Breast epithelium (tissue), 4 donors: Measurements from ENCODE around the gene SIL1. TPM values are rescaled to one million over a fixed set of nuclear protein-coding genes. Genes with fewer than 3 reads are reported as not detected.
A peak's percentile ranks its signal among the peaks of the same experiment; 100 is the strongest.

Experiments used
- DNase-seq, 2 donors: peaks; one replicate each; pipeline ENCODE4 v3.0.0-alpha.2; 2019; ENCODE audit warnings: low spot score in 2 of 2
- H3K27ac ChIP-seq, 2 donors: fragments of 200-600 bp; sonication (generic) in 1 of 2; one replicate each; pipeline ENCODE4 v1.5.1; 2016 to 2019; ENCODE audit warnings: mild to moderate bottlenecking in 1 of 2
- H3K27me3 ChIP-seq, 2 donors: fragments of 200-600 bp; sonication (generic) in 1 of 2; one replicate each; pipeline versions ENCODE4 v1.5.1 to v1.6.0; 2017 to 2019; ENCODE audit warnings: control low read depth in 1 of 2, mild to moderate bottlenecking in 1 of 2
- H3K36me3 ChIP-seq: fragments of 200-600 bp; one replicate; pipeline ENCODE4 v1.5.1; 2019
- H3K4me1 ChIP-seq, 2 donors: fragments of 200-600 bp; sonication (generic); one replicate each; pipeline ENCODE4 v1.5.1; 2016 to 2019; ENCODE audit warnings: control low read depth in 1 of 2
- H3K4me3 ChIP-seq, 3 donors: fragments of 200-600 bp; sonication (generic); 1 replicate in 2 of 3; 2 replicates in 1 of 3; pipeline ENCODE4 v1.5.1; 2016 to 2019; ENCODE audit warnings: mild to moderate bottlenecking in 3 of 3, moderate library complexity in 2 of 3
- H3K9me3 ChIP-seq, 2 donors: fragments of 200-600 bp; sonication (generic) in 1 of 2; one replicate each; pipeline ENCODE4 v1.5.1; 2016 to 2019; ENCODE audit warnings: control low read depth in 1 of 2
- POLR2A ChIP-seq: fragments of 450-650 bp; IDR thresholded peaks from one replicate; pipeline ENCODE4 v1.6.1; 2016; ENCODE audit warnings: antibody characterized with exemption, mild to moderate bottlenecking, moderate library complexity
- POLR2AphosphoS5 ChIP-seq, 3 donors: sonication (generic); formaldehyde crosslinking; IDR thresholded peaks; one replicate each; pipeline ENCODE4 v1.6.1; 2017; ENCODE audit warnings: antibody characterized with exemption in 3 of 3
- intact Hi-C: fragments of 100-400 bp; cut with DNase I; formaldehyde crosslinking; loops from one replicate; pipeline ENCODE4 v1.15.1; 2023; ENCODE audit warnings: low total_unique reads
- total RNA-seq, 3 donors: library from RNA; depleted of rRNA; stranded (reverse); fragments of >200 nt; gene quantifications; one replicate each; pipeline ENCODE4 v1.1.0, GENCODE V29; 2016
- TF ChIP-seq, protein P1 (sequence below), 3 donors: fragments of 450-650 bp; IDR thresholded peaks; one replicate each; pipeline ENCODE4 v1.5.1; 2016 to 2017; ENCODE audit warnings: antibody characterized with exemption in 3 of 3, mild to moderate bottlenecking in 3 of 3, moderate library complexity in 3 of 3

The SIL1 gene
- total RNA-seq, 3 donors from 2014 or later = 29.9 to 63.9 (median 48.2) TPM

- no peak for TF ChIP-seq POLR2AphosphoS5 (IDR thresholded peaks at IDR 0.05)
- TF ChIP-seq, protein P1, sequence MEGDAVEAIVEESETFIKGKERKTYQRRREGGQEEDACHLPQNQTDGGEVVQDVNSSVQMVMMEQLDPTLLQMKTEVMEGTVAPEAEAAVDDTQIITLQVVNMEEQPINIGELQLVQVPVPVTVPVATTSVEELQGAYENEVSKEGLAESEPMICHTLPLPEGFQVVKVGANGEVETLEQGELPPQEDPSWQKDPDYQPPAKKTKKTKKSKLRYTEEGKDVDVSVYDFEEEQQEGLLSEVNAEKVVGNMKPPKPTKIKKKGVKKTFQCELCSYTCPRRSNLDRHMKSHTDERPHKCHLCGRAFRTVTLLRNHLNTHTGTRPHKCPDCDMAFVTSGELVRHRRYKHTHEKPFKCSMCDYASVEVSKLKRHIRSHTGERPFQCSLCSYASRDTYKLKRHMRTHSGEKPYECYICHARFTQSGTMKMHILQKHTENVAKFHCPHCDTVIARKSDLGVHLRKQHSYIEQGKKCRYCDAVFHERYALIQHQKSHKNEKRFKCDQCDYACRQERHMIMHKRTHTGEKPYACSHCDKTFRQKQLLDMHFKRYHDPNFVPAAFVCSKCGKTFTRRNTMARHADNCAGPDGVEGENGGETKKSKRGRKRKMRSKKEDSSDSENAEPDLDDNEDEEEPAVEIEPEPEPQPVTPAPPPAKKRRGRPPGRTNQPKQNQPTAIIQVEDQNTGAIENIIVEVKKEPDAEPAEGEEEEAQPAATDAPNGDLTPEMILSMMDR (IDR thresholded peaks at IDR 0.05) = no peak
- TF ChIP-seq POLR2A = no peak
- no peak for DNase-seq
- intact Hi-C loops = no loop called here
- H3K4me3 ChIP-seq = no peak overlapping the region
- no peak overlapping the region for H3K27ac ChIP-seq
- no peaks in the 10 kb centered on the region for H3K4me1 ChIP-seq
- H3K27me3 ChIP-seq = no peaks in the 10 kb centered on the region
- H3K36me3 ChIP-seq = no peaks in the 10 kb centered on the region
- H3K9me3 ChIP-seq = no peaks in the 10 kb centered on the region
These were observed 217.7 kb downstream of the SIL1 start for GRCh38 chr5:138980441-138980840.

GRCh38 chr5:138979684-138980280 is 218.4 kb downstream of the SIL1 start:
- DNase-seq = no peak
- Histone ChIP-seq H3K9me3 (no peaks in the 10 kb centered on the region), H3K36me3 (no peaks in the 10 kb centered on the region), H3K4me3 (no peak overlapping the region), H3K27ac (no peak overlapping the region), H3K4me1 (no peaks in the 10 kb centered on the region), H3K27me3 (no peaks in the 10 kb centered on the region)
- TF ChIP-seq, protein P1 (IDR thresholded peaks at IDR 0.05) = no peak
- no peak for TF ChIP-seq POLR2AphosphoS5 (IDR thresholded peaks at IDR 0.05)
- no peak for TF ChIP-seq POLR2A
- intact Hi-C loops = no loop called here

DNA sequence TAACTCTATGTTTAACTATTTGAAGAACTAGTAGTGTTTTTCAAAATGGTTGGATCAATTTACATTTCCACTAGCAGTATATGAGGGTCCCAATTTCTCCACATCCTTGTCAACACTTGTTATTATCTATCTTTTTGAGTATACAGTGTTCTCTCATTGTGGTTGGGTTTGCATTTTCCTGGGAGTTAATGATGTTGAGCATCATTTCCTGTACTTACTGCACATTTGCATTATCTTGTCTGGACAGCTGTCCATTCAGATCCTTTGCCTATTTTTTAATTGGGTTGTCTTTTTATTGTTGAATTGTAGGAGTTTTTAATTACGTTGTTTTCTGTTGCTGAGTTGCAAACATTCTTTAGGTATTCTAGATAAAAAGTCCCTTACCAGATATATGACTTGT is 219.6 kb downstream of the SIL1 start:
- H3K4me1 ChIP-seq = no peaks in the 10 kb centered on the region

GRCh38 chr5:138978080-138978479 is 220.1 kb downstream of the SIL1 start:
- H3K4me3 ChIP-seq = no peak overlapping the region

More for the DNA sequence above, 219.6 kb downstream of the SIL1 start:
- H3K36me3 ChIP-seq = no peaks in the 10 kb centered on the region
- H3K27me3 ChIP-seq = no peaks in the 10 kb centered on the region
- no peak overlapping the region for H3K4me3 ChIP-seq
- no peak overlapping the region for H3K27ac ChIP-seq
- intact Hi-C loops = no loop called here
- no peak for DNase-seq
- no peaks in the 10 kb centered on the region for H3K9me3 ChIP-seq
- TF ChIP-seq, protein P1 (IDR thresholded peaks at IDR 0.05) = no peak
- TF ChIP-seq POLR2AphosphoS5 (IDR thresholded peaks at IDR 0.05) (no peak), POLR2A (no peak)

DNA sequence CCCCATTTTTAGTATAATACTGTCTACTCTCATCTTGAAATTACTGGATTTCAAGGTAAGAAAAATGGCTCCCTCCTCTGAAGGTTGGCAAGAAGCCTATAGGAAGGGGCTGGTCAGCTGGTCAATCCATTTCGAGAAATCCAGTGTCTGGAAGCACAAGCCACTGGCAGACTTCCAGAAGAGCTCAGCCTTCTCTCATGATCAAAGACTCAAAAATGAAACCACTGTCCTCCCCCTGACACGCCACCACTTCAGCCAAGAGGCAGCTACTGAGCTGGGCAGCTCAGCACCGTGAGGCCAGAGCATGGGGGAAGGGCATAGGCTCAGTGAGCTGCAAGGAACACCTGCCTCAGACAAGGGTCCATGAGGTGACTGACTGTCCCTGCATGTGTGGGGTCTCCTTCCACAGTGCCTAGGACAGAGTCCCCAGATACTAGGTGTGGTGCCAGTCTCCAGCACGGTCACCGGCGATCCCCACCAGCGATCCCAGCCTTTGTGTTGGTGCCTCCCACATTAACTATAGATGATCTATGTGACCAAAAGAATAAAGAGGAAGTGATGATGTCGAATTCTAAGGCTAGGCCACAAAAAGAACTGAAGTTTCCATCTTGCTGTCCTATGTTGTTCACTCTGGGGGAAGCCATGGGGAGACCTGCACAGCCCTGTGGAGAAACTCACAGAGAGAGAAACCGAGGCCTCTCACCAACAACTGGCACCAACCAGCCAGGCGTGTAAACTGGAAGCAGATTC is 222.9 kb downstream of the SIL1 start:
- intact Hi-C loops = no loop called here
- no peaks in the 10 kb centered on the region for H3K9me3 ChIP-seq
- no peaks in the 10 kb centered on the region for H3K27me3 ChIP-seq
- no peaks in the 10 kb centered on the region for H3K36me3 ChIP-seq
- DNase-seq = no peak
- TF ChIP-seq POLR2A (no peak), POLR2AphosphoS5 (IDR thresholded peaks at IDR 0.05) (peak in 1 of 3 donors; percentile 35)
- TF ChIP-seq, protein P1 (IDR thresholded peaks at IDR 0.05) = no peak
- no peaks in the 10 kb centered on the region for H3K4me1 ChIP-seq
- H3K27ac ChIP-seq = peak overlapping the region; percentile 52 to 76
- no peak overlapping the region for H3K4me3 ChIP-seq

More at GRCh38 chr5:138978080-138978479, 220.1 kb downstream of the SIL1 start:
- Histone ChIP-seq H3K4me1 (no peaks in the 10 kb centered on the region), H3K36me3 (no peaks in the 10 kb centered on the region), H3K27me3 (no peaks in the 10 kb centered on the region), H3K27ac (no peak overlapping the region), H3K9me3 (no peaks in the 10 kb centered on the region)
- intact Hi-C loops = no loop called here
- no peak for TF ChIP-seq POLR2A
- no peak for TF ChIP-seq POLR2AphosphoS5 (IDR thresholded peaks at IDR 0.05)
- TF ChIP-seq, protein P1 (IDR thresholded peaks at IDR 0.05) = no peak
- DNase-seq = no peak
